Measurements from ENCODE around the gene CNOT11.
"Not testable (repeated sequence)": the region's sequence is repeated elsewhere in the genome, so short reads cannot be mapped to it uniquely, and the experiment has no call there.

The CNOT11 gene

DNA sequence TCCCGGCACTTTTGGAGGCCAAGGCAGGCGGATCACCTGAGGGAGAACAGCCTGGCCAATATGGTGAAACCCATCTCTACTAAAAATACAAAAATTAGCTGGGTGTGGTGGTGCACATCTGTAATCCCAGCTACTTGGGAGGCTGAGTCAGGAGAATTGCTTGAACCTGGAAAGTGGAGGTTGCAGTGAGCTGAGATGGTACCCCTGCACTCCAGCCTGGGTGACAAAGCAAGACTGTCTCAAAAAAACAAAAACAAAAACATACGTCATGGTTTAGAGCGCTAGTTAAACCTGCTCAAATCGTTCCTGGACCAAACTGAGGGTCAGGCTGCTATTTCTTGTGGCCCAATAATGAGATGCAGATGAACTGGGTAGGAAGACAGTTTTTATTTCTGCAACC is 7.2 kb upstream of the CNOT11 start:
- not testable (repeated sequence) for DNase-seq (ENCODE audit: low read depth)

DNA sequence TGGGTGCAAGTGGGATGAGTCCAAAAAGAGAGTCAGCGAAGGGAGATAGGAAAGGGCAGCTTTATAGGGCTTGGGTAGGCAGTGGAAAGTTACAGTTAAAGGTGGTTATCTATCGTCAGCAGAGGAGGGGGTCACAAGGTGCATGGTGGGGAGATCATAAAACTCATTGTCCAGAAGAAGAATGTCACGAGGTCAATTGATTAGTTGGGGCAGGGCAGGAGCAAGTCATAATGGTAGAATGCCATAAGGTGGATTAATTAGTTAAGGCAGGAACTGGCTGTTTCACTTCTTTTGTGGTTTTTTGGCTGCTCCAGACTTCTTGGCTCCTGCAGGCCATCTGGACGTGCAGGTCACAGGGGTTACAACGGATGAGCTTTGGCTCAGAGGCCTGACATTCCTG is 3.9 kb upstream of the CNOT11 start:
- not testable (repeated sequence) for DNase-seq (ENCODE audit: low read depth)

DNA sequence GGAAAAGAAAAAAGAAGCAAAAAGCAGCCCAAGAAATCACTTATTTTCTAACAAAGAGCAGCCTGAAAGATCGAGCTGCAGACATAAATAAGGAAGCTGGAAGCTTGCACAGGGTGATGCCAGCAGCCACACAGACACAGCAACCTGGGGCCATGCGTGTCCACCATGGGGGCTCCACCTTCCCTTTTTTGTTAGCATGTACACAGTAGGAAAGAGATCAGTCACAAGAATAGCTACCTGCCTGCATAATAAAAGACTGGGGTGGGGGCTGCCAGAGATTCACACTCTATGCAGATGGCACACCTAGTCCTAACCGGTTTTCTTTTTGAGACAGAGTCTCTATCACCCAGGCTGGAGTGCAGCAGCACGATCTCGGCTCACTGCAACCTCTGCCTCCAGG is 2.9 kb upstream of the CNOT11 start:
- no peak for DNase-seq (ENCODE audit: low read depth)

DNA sequence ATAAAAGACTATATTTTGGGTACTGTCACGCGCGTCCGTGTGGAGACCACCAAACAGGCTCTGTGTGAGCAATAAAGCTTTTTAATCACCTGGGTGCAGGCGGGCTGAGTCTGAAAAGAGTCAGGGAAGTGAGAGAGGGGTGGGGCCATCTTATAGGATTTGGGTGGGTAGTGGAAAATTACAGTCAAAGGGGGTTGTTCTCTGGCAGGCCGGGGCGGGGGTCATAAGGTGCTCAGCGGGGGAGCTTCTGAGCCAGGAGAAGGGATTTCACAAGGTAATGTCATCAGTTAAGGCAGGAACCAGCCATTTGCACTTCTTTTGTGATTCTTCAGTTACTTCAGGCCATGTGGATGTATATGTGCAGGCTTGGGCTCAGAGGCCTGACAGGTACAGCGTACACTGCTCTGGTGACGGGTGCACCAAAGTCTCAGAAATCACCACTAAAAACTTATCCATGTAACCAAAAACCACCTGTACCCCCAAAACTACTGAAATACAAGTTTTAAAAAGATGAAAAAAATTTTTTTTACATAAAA is 1.4 kb upstream of the CNOT11 start:
- not testable (repeated sequence) for DNase-seq (ENCODE audit: low read depth)

DNA sequence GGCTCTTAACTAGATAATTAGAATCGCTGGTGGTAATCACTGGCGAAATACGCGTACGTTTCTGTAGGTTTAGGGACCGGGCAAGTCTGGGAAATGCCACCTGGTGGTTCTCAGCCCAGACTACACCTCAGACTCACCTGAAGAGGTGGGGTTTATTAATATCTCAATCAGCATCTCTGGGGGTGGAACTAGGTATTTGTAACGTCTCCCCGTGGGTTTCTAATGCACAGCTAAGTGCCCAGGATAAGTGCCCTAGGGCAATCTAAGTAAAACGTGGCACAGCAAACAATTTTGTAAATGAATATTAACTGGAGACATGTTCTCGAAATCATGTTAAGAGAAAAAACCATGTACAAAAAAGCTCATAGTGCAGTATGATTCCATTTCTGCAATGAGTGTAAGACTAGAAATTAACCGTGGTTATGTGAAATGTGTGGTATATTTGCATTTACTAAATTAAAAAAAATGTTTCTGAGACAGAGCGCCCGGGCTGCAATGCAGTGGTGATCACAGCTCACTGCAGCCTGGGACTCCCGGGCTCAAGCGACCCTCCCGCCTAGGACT is 760 bp upstream of the CNOT11 start:
- no peak for DNase-seq (ENCODE audit: low read depth)

DNA sequence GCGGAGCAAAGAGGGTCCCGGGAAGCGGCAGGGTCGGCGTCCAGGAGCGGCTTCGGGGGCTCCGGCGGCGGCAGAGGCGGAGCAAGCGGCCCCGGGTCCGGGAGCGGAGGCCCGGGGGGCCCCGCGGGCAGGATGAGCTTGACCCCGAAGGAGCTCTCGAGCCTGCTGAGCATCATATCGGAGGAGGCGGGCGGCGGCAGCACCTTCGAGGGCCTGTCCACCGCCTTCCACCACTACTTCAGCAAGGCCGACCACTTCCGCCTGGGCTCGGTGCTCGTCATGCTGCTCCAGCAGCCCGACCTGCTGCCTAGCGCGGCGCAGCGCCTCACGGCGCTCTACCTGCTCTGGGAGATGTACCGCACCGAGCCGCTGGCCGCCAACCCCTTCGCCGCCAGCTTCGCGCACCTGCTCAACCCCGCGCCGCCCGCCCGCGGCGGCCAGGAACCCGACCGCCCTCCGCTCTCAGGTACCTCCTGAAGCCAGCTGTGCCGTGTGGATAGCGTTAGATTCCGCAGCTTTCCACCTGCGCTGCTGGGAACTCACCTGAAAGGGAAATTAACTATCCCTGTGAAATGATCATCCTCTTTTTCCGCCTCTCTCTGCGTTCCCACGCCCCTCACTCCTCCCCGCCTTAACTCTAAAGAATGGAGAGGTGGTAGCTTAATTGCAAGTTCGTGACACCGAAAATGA is 472 bp downstream of the CNOT11 start:
- DNase-seq (ENCODE audit: low read depth), result peak; percentile 69

DNA sequence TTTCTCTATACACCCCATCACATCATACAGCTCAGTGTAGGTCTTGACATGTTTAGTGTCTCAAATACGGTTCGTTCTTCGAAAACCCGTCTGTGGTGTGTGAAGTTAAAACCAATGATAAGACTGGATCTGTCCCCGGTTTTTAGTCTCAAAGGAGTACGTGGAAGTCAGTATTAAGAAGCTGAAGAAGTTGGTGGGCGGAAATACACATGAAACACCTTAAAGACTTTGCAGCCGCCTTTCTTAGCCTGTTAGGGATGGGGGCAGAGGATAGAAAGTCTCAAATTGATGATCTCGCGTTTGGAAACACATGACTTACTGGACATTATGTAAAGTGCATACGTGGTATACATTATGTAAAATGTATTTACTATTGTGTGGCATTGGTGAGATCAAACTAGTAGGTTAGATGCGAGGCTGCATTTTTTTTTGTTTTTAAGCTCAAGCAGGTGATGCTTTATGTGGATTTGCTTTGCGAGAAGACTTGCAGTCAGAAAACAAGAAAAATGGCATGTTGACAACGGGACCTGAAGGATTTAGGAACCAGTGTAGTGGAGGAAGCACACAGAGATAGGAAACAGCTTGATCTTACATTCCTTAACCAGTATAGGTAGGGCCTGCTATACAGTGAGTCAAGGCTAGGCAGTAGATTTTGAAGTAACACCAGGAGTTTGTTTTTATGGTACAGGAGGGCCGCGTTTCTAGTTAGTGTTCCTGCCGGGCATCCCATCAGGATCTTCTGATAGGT is 1.2 kb downstream of the CNOT11 start:
- no peak for DNase-seq (ENCODE audit: low read depth)

DNA sequence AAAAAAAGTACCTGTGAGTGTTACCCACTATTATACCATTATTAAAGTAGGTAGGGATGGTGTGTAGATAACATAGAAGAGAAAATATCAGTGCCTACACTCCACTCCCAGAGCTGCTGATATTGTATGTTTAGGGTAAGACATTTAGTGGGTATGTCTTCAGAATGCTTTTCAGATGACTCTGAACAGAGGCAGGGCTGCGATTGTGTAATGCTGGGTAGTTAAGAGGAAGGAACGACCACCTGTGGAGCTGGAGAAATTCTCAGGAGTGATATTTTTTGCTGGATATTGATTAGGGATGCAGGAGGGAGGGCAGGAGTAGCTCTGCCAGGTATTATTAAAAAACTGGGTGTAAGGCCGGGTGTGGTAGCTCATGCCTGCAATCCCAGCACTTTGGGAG is 2.8 kb downstream of the CNOT11 start:
- DNase-seq (ENCODE audit: low read depth), result no peak

DNA sequence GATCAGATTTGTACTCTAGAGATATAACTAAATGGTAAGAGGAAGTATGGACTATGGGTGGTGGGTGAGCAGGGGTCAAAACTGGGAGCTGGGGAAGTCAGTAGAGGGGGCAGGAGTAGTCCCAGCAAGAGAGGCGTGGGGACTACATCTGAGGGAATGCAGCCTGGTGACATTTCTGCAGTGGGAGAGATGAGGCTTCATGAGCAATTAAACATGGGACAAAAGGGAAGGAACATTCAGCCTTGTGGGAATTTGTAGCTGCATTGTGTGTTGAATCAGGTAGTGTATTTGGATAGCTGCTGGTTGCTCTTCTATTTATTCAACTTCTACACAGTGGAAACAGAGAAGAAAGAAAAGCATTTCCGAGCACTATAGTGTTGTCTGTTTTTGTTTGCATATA is 3.6 kb downstream of the CNOT11 start:
- no peak for DNase-seq (ENCODE audit: low read depth)

DNA sequence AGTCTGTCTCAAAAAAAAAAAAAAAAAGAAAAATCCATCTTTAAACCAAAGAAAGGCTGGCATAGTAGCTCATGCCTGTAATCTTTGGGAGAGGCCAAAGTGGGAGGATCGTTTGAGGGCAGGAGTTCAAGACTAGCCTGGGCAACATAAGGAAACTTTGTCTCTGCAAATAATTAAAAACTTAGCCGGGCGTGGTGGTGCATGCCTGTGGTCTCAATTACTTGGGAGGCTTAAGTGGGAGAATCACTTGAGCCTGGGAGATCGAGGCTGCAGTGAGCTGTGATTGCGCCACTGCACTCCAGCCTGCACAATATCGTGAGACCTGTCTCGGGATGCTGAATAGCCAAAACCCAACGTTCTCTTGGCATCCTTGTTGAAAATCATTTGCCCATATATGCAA is 6.1 kb downstream of the CNOT11 start:
- no peak for DNase-seq (ENCODE audit: low read depth)

DNA sequence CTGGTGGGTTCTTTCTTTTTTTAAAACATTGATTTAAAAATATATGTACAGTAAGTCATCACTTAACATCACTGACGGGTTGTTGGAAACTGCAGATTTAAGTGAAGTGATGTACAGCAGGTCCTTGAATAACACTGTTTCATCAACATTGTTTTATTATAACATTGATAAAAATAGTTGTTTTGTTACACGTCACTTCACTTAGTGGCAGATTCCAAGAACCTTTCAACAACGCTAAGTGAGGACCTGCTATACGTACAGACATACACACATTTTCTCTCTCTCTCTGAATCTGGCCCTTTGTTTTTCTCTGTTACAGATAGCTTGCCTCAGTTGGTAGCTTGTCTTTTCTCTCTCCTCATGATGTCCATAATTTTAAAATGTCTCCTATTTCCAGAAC is 9.5 kb downstream of the CNOT11 start:
- DNase-seq (ENCODE audit: low read depth), result no peak

DNA sequence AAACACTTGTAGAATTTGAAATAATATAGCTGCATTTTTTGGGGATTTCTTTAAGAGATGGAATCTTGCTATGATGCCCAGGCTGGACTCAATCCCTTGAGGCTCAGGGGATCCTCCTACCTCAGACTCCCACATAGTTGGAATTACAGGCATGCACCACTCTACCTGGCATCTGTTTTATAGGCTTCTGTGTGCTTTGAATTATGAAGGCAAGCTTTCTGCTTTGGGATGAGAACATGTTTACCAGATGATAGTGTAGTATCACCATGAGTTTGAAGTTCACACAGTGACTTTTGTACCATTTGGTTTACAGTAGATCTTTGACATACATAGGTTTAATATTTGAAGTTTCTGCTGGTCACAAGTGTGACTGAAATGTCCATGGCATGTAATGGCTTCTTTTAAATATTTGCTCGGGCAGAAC is 10.7 kb downstream of the CNOT11 start:
- no peak for DNase-seq (ENCODE audit: low read depth)

DNA sequence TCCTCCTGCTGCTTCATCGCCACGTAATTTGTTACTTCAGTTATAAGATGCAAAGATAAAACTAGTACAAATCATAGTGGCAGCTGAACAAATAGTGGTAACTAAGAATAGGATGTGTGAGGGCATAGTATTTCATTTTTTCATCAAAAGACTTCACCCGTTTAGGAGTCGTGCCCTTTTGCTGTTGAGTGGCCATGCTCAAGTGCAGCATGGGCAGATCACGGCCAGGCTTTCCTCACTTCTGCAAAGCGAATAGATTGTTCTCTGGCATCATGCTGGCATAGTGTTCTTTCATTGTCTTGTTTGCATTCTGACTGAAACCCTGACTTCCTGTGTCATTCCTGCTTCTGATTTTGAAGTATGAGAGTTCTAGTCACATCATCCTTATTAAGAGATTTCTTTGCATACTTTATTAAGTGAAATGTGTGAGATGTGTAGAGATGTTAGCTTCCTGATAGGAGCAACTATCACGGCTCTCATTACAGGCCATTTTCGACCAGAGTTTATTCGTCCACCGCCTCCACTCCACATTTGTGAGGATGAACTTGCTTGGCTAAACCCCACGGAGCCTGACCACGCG is 11.8 kb downstream of the CNOT11 start:
- no peak for DNase-seq (ENCODE audit: low read depth)

DNA sequence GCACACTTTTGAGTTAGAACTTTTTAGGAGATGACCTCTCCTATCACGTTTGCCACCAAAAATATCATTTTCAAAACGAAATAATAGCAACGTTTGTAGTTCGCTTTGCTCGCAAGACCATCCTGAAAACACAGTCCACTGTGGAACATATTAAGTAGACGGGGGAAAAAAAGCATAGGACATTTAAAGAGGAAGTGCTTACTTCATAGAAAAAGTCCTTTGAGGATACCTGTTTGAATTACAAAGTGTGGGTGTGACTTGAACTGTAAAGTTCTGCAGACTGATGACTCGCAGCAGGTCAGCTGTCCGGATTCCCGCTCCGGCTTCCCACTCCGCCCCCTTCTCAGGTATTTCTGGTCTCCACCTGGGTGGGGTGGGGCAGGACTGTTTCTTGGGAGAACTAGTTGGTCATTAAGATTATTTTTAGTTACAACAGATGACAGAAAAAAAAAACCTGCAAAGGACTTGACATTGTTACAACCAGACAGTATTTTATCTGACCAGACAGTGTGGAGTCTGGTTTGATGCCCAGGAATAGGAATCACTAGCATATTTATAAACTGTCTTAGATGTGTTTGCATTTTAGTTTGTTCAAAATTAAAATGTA is 13.3 kb downstream of the CNOT11 start:
- DNase-seq (ENCODE audit: low read depth), result no peak

DNA sequence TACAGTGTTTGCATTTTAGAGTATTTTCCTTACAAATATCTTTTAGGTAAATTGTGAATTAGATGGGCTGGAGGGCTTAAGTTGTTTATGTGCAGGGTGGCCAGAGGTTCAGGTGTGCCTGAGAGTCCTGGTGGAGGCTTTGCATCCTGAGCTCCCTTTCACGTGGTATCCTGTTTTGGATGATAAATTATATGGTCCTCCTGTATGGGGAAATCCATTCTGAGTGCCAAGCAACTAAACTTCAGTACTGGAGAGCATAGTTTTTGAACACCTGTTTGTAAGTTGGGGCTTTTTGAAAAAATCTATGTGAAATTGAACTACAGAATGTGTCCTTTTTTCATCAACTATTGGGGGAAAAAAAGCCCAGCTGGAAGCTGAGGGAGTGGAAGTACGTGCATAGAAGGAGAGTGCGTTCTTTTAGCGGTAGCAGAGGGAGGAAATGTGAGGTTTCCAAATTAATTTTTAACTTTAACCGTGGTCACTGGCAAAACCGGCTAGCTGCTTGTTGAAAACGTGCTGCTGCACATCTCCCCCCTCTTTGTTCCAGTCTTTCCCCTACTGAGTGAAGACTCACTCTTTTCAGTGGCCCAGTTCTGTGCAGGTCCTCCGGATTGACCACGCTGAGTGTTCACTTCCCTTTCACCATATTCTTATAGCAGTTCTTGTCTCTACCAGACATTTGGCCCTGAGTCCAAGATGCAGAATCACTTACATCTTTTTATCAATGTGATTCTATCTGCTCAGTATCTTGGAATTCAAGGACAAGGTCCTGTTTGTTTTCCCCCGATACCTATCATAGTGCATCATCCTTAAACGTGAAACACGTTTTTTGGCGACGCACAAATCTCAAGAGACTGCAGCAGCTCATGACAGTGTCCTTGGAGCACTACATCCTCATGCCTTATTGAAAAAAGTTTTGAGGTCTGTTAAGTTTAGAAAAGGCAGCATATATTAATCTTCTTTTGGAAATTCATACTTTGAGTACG is 15.3 kb downstream of the CNOT11 start:
- no peak for DNase-seq (ENCODE audit: low read depth)

DNA sequence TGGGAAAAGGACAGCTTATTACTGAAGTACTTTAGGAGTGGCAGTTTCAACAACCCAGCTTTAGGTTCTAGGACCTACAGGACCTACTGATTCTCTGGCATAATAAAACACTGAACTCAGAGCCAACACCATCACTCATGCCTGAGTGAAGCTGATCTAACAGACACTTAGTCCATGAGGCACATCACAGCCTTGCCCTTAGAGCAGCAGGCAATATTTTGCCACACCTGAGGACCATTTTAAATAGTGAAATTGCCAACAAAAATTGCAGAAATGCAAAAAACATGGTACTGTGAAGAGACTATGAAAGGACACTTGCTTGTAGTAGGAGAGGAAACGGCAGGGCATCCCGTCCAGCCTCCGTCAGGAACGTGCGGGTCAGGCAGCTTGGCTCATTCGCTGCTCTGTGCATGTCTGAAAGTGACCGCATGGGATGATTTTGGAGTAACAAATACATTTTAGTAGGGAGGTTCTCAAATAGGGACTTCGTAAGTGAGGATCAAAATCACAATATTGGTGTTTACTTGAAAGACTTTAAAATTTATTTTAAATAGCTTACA is 18.1 kb downstream of the CNOT11 start:
- no peak for DNase-seq (ENCODE audit: low read depth)

DNA sequence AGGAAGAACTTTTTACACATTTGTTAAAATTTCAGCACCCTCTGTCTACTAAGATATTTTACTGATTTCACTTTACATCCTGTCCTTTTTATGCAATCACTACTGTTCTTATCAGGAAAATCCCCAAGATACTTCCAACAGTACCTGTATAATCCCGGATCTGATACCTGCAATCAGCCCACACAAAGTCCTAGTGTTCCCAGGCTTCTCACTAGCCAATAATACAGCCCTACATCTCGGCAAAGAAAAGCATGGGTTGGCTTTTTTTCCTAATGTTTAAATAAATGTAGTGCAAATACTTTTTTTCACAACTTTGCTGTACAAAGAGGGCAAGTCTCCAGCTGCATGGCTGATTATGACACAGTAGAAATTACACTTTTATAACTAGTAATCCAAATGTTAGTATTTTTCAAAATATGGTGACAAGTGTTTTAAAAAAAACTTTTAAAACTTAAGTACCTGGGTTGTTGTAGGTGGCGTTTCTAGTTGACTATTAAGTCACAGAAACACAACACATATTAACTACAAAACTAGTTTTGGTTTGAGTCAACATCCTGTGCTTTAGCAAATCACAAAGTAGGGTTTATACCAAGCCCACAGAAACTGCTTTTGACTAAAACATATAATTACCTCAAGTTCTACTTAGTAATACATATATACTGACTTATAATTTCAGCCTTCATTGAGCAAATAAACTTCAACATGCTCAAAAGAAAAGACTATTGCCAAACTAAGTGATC is 19.5 kb downstream of the CNOT11 start:
- DNase-seq (ENCODE audit: low read depth), result no peak

DNA sequence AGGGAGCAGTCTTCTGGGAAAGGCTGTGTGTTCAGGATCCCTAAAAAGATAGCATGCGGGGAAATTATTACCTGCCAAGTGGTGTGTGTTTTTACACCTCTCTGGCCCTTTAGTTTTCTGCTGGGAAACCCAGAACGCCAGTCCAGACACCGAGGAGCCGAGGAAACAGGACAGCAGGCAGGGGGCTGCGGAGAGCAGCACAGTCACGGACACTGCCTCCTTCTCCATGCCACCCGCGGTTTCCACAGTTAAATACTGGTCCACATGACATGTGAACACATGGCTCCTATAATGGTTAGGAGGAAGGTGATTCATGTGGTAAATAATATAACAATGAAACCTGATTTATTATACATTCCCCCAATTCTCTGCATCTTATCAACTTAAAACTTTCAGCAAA is 20.4 kb downstream of the CNOT11 start:
- no peak for DNase-seq (ENCODE audit: low read depth)

DNA sequence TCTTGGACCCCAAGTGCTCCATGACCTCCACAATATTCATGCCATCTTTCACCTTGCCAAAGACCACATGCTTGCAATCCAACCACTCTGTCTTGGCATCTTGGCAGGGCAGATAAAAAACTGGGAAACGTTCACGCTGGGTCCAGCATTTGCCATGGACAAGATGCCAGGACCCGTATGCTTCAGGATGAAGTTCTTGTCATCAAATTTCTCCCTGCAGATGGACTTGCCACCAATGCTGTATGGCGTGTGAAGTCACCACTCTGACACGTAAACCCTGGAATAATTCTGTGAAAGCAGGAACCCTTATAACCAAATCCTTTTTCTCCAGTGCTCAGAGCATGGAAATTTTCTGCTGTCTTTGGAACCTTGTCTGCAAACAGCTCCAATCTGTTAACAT is 21.5 kb downstream of the CNOT11 start:
- DNase-seq (ENCODE audit: low read depth), result no peak

DNA sequence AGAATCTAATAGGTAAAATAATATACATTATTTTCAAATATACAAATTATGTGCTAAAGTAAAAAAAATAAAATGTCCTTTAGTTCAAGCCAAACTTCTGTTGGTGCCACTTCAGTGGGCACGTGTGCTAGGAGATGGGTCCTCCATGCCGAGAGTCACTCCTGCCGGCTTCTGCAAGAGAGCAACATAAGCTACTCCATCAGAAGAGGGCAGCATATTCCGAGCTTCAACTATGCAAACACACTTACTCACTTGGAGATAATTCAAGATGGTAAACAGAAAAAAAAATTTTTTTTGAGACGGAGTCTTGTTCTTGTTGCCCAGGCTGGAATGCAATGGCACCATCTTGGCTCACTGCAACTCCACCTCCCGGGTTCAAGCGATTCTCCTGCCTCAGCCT is 24.4 kb downstream of the CNOT11 start:
- no peak for DNase-seq (ENCODE audit: low read depth)
